Umbilical cord (tissue), 2 donors: ENCODE measurements around the gene DUSP18. TPM values are rescaled to one million over a fixed set of nuclear protein-coding genes. Genes with fewer than 3 reads are reported as not detected.
A peak's percentile ranks its signal among the peaks of the same experiment; 100 is the strongest.
"Not testable (repeated sequence)": the region's sequence is repeated elsewhere in the genome, so short reads cannot be mapped to it uniquely, and the experiment has no call there.

Experiments used
- DNase-seq: peaks from one replicate; pipeline ENCODE4 v3.0.0-alpha.2; 2015; ENCODE audit warnings: low spot score
- total RNA-seq: library from RNA; depleted of rRNA; stranded (reverse); fragments of >200 nt; gene quantifications from one replicate; pipeline ENCODE4 v1.2.3, GENCODE V29; 2014; ENCODE audit warnings: low replicate concordance; ENCODE audit not compliant: insufficient read depth

The DUSP18 gene
- total RNA-seq, 1 donor from 2014 or later, result 9.1 TPM

DNA sequence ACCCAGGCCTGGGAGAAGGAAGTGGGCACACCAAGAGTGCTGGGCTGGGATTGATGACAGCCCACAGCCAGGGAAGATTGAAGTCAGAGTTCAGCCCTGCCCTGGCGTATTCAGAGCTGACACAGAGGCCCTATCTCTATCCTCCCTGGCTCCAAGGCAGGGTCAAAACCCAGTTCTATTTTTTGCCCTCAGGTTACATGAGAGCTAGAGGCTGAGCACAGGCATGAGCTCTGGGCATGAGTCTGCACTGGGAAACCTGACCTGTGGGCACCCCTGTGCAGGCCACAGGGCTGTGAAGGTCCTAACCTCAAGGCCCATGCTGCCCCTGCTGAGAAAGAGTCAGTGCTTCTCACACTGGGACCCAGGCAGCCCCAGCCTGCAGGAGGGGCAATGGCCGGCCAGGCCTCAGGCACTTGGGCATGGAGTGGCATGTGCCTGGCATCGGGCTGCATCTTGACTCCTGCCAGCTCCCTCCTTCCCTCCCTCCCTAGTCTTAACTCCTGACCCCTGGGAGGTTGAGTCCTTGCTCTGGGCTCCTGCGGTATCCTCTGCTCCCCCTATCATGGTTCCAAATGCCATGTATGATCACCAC lies 26.7 kb downstream of the DUSP18 start:
- DNase-seq, result no peak

GRCh38 chr22:30640361-30640760 lies 27.3 kb downstream of the DUSP18 start:
- DNase-seq, result no peak

DNA sequence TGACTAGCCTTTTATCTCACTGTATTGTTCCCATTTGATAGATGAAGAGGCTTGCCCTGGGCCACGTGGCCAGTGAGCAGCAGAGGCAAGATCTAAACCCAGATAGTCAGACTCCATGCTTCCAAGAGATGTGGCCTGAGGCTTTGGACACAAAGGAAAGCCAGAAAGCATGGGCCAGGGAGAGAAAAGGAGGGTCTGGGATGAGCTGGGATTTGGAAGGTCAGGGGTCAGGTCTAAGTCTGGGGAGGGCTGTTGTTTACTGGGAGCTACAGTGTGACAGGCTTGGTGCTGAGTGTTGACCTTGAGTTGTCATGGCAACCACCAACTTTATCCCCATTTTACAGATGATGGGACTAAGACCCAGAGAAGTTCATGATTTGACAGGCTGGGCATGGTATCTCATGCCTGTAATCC lies 30.0 kb downstream of the DUSP18 start:
- no peak for DNase-seq

DNA sequence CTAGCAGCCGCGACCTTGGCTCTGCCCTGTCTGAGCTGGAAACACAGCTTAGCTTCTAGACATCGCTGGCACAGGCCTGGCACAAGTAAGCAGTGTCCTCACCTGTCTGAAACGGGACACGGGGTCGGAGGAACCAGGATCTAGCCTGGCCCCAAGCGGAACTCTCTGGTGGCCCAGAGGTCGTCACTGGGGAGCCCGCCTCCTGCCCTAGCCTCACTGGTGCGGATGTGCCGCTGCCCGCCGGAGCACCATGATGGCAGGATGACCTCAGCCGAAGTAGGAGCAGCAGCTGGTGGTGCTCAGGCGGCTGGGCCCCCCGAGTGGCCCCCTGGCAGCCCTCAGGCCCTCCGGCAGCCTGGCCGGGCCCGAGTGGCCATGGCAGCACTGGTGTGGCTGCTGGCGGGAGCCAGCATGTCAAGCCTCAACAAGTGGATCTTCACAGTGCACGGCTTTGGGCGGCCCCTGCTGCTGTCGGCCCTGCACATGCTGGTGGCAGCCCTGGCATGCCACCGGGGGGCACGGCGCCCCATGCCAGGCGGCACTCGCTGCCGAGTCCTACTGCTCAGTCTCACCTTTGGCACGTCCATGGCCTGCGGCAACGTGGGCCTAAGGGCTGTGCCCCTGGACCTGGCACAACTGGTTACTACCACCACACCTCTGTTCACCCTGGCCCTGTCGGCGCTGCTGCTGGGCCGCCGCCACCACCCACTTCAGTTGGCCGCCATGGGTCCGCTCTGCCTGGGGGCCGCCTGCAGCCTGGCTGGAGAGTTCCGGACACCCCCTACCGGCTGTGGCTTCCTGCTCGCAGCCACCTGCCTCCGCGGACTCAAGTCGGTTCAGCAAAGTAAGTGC lies 31.2 kb downstream of the DUSP18 start:
- no peak for DNase-seq

GRCh38 chr22:30635273-30636225 lies 32.1 kb downstream of the DUSP18 start, which contains the start of gene SLC35E4:
Gene SLC35E4, plus strand, starts transcription at chr22:30635781. Its CDS starts 670 bp downstream, at chr22:30636451.
- peak; percentile 91 for DNase-seq

- DNase-seq, result peak; percentile 90
Observed at GRCh38 chr22:30634471-30635233, 33.0 kb downstream of the DUSP18 start.

GRCh38 chr22:30631469-30631868 lies 36.2 kb downstream of the DUSP18 start:
- DNase-seq, result not testable (repeated sequence)

DNA sequence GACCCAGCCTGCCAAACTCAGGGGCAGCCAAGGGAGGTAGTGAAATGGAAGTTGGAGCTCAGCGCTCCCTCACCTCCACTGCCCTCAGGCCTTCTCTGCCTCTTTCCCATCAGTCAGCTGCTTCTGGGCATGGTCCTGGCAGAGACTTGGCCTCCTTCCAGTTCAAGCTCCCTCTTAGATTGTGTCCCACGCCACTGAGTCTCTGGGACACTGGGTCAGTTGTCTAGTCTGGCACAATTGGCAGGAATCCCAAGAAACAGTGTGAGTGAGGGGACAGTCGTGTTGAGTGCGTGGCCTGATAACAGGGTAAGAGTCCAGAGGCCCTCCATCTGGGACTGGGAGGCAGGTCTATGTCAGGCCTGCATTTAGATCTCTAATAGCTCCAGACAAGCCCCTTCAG lies 39.2 kb downstream of the DUSP18 start:
- DNase-seq, result no peak

- DNase-seq, result no peak
Observed at GRCh38 chr22:30627471-30627870, 40.2 kb downstream of the DUSP18 start.

GRCh38 chr22:30626413-30626812 lies 41.3 kb downstream of the DUSP18 start:
- DNase-seq, result no peak

GRCh38 chr22:30619909-30620308 lies 47.8 kb downstream of the DUSP18 start:
- DNase-seq, result not testable (repeated sequence)

GRCh38 chr22:30617819-30618218 lies 49.9 kb downstream of the DUSP18 start:
- no peak for DNase-seq

DNA sequence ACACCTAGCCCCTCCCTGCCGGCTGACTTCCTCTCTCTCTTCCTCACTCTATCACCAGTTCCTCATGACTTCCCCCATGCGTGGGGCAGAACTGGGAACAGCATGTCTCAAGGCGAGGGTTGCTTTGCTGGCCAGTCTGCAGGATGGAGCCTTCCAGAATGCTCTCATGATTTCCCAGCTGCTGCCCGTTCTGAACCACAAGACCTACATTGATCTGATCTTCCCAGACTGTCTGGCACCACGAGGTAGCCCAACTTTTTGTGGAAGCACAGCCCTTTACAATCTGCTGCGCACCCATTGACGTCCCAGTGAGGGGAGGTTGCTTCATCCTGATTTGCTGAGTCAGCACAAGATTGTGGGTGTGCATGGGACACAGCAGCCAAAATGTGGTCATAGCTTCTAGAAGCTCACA lies 52.1 kb downstream of the DUSP18 start:
- no peak for DNase-seq

DNA sequence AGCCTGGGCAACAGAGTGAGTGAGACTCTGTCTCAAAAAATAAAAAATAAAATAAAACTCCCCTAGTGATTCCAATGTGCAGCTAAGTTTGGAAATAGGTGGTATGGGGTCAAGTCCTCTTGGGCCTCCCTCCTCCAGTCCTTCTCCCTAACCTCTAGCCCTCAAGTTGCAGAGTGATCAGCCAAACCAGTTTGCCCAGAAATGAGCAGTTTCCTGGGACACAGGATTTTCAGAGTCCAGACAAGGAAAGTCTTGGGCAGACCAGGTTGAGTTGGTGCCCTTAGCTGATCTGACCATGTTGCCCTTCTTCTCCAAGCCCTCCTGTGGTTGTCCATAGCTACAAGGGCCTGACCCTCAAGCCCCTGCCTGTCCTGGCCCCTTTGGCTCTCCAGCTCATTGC lies 52.8 kb downstream of the DUSP18 start:
- DNase-seq, result no peak

GRCh38 chr22:30614268-30614667 lies 53.4 kb downstream of the DUSP18 start:
- no peak for DNase-seq

DNA sequence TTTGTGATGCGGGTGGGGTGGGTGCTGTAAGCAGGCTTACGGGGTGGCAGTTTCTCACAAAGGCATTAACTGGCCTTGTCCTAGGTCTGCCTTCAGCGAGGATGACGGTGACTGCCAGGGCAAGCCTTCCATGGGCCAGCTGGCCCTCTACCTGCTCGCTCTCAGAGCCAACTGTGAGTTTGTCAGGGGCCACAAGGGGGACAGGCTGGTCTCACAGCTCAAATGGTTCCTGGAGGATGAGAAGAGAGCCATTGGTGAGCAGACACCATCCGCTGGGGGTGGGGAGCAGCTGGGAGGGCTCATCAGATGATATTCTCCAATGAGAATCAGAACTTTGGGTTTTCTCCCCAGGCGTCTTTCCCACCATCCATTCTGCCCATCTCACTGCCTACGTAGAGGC lies 54.9 kb downstream of the DUSP18 start:
- DNase-seq, result no peak

Other genes starting within 250 kb of the DUSP18 start
- gene MTFP1, start 242.1 kb downstream of the DUSP18 start, total RNA-seq, result 7.9 TPM
- 2.9 TPM for gene SEC14L3, start 195.9 kb downstream of the DUSP18 start, total RNA-seq
- gene SEC14L4, start 162.2 kb downstream of the DUSP18 start, total RNA-seq, result not detected
- gene SEC14L6, start 121.1 kb downstream of the DUSP18 start, total RNA-seq, result 2.4 TPM
- gene GAL3ST1, start 93.2 kb downstream of the DUSP18 start, total RNA-seq, result not detected
- gene PES1, start 76.0 kb downstream of the DUSP18 start, total RNA-seq, result 43.1 TPM
- gene TCN2, start 60.7 kb downstream of the DUSP18 start, total RNA-seq, result 3.1 TPM
- 1.2 TPM for gene SLC35E4, start 32.1 kb downstream of the DUSP18 start, total RNA-seq
- gene OSBP2, start 27.0 kb upstream of the DUSP18 start, total RNA-seq, result 16.9 TPM